GM12875 (cell line): Measurements from ENCODE around the gene RPS2.
"Not testable (repeated sequence)": the region's sequence is repeated elsewhere in the genome, so short reads cannot be mapped to it uniquely, and the experiment has no call there.

Experiments used
- H3K4me3 ChIP-seq: one replicate; pipeline ENCODE4 v1.5.1; 2011; ENCODE audit warnings: low read depth, low read length, control low read depth
- TF ChIP-seq, protein P1 (sequence below): IDR thresholded peaks from 2 replicates; pipeline ENCODE4 v1.5.1; 2011; ENCODE audit warnings: low read depth, mild to moderate bottlenecking, control low read depth, inconsistent platforms, low read length, moderate library complexity, borderline replicate concordance; ENCODE audit not compliant: insufficient read depth

The RPS2 gene

DNA sequence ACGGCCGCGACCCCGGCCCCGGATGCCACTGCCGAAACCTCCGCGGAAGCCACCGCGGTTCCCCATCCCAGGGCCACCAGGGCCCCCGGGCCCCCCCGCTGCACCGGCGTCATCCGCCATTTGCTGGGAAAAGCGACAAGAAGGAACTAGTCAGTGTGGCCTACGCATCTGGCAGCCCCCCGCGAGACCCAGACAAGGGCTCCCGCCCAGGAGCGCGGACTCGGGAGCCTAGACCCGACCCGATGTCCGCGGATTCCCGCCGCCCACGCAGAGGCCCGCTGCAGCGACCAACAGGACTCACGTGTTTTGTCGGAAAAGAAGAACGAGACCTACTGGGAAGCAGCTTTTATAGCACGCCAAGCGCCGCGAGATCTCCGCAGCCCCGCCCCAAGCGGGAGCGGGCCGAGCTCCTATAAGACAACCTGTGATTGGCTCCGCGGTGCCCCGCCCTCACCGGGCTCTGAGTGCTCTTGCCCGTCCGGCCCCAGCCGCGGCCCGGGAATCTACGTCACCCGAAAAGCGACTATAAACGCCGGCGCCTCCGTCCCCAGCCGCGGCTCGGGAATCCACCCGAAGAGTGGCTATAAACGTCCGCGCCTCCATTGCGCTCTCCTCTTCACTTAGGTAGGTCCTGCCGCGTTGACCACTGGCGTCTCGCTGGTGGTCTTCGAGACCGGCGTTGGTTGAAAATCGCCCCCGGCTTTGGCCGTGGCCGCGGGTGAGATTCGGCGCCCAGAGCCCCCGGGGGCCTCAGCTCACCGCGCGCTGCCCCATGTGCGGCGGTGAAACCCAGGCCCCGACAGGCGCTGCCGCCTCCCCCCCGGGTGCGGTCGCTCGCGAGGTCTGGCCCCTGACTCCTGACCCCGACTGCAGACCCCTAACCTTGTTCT lies at the start of gene RPS2:
Gene RPS2, minus strand, starts transcription at position 321 of the 890 bp plus-strand sequence. Its CDS starts 201 bp downstream, at position 120.
- TF ChIP-seq, protein P1, sequence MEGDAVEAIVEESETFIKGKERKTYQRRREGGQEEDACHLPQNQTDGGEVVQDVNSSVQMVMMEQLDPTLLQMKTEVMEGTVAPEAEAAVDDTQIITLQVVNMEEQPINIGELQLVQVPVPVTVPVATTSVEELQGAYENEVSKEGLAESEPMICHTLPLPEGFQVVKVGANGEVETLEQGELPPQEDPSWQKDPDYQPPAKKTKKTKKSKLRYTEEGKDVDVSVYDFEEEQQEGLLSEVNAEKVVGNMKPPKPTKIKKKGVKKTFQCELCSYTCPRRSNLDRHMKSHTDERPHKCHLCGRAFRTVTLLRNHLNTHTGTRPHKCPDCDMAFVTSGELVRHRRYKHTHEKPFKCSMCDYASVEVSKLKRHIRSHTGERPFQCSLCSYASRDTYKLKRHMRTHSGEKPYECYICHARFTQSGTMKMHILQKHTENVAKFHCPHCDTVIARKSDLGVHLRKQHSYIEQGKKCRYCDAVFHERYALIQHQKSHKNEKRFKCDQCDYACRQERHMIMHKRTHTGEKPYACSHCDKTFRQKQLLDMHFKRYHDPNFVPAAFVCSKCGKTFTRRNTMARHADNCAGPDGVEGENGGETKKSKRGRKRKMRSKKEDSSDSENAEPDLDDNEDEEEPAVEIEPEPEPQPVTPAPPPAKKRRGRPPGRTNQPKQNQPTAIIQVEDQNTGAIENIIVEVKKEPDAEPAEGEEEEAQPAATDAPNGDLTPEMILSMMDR = no peak
- H3K4me3 ChIP-seq = peak within 1 kb of the TSS; percentile 95

DNA sequence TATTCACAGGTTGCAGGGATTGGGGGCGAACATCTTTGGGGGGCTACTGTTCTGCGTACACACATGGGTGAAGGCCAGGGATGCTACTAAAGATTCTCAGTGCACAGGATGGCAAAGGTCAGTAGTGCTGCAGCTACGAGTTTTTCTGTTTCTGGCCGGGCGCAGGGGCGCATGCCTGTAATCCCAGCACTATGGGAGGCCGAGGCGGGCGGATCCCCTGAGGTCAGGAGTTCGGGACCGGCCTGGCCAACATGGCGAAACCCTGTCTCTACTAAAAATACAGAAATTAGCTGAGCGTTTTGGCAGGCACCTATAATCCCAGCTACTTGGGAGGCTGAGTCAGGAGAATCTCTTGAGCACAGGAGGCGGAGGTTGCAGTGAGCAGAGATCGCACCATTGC lies 48.9 kb upstream of the RPS2 start:
- TF ChIP-seq, protein P1 = no peak
- H3K4me3 ChIP-seq = no peak overlapping the region

DNA sequence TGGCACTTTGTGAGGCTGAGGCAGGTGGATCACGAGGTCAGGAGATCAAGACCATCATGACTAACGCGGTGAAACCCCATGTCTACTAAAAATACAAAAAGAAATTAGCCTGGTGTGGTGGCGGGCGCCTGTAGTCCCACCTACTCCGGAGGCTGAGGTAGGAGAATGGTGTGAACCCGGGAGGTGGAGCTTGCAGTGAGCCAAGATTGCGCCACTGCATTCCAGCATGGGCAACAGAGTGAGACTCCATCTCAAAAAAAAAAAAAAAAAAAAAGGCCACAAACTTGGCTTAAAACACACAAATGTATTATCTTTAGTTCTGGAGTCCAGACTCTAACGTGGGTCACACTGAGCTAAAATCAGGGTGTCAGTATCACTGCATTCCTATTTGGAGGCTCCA lies 47.1 kb upstream of the RPS2 start:
- H3K4me3 ChIP-seq = not testable (repeated sequence)

DNA sequence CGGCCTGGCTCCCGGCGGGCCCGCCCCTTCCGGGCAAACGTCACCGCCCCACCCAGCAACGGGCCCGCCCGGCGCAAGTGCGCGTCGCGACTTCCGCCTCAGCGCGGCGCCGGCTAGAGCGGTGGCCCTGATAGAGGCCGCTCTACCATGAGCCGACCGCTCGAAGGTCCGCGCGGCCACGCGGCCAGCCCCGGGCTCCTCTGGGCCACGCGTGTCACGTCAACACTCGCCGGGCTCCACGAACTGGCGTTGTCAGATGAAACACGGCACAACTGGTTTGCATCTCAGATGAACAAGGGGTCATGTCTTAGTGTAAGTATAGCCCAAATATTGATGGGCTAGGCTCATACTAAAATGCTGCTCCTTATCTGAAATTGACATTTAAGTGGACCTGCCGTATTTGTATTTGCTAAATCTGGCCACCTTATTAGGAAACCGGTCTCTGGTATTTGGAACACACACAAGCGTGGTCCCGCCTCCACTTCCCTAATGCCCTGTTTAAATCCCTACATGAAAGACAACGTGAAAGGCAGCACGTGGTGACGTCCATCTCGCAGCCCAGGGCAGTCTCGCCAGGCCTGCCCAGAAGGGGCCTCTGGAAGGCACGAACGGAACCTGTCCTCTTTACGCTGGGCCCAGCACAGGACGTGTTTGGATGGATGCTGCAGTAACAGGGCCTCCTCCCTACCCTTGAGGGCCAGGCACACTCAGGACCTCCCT lies 45.3 kb upstream of the RPS2 start, which contains the start of gene ZNF598:
Gene ZNF598, minus strand, starts transcription at position 31 of the 720 bp plus-strand sequence.
- TF ChIP-seq, protein P1 = no peak
- peak within 1 kb of the TSS; percentile 73 for H3K4me3 ChIP-seq

DNA sequence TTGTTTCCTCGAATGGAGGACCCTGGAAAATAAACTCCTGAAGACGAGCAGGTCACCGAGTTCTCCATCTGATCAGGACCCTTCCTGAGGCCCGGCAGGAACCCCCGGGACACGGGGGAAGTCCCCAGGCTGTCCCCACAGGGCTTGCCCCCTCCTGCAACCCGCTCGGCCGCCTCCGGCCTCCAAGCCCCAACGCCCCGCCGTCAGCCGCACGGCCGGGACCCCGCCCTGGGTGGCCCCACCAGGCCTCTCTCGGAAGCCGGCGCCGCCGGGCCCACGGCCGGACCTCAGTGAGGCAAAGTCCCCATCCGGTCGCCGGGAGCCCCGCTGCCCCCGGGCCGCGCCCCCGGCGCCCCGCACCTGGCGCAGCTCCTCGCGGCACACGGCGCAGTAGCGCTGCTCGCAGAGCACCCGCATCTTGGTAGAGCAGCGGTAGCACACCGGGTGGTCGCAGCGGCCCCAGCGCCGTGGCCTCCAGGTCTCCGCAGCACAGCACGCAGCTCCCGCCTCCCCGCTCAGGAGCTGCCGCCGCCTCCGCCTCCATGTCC lies 44.6 kb upstream of the RPS2 start:
- TF ChIP-seq, protein P1 = no peak
- peak overlapping the region; percentile 73 for H3K4me3 ChIP-seq

DNA sequence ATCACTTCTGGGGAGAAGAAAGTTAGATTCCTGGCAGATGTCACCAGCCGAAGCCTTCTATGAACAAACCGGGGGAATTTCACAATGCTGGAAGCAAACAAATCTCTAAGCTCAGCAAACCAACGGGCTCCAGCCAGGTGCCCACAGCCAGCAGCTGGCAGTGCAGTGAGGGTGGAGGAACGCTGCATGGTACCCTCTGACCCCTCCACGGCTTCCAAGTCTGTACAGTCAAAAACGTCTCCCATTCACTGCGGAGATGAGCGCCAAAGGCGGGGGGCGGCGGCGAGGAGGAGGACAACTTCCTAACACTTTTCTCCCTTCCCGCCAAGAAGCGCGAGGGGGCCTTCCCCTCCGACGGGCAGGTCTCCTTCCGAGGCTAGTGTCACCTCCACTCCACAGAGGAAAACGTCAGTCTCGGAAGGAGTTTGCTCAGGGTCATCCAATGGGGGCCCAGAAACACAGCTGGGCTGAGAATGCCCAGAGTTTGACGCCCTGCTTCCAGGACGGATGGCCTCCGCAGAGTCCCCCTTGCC lies 44.1 kb upstream of the RPS2 start:
- TF ChIP-seq, protein P1 = no peak
- peak overlapping the region; percentile 73 for H3K4me3 ChIP-seq

DNA sequence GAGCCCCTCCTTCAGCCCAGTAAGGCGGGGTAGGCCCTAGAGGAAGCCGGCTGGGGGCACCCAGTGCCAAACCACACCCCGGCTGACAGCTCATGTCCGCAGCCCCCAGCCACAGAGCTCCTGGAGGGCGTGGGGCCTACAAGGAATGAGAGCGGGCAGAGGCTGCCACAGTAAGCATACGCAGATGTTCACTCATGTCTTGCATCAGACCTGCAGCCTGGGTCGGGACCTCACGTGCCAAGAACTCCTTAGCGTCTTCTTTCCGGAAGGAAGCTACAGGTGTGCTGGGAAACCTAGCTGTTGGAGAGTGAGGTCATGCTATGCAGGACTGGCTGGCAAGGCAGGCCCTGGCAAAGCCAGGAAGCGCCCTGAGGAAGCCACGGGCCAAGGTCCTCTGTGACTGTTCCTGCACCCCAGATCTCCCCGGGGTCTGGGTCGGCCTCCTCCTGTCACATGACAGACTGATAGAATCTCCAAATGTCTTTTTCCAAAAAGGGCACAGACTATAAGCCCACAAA lies 43.4 kb upstream of the RPS2 start:
- TF ChIP-seq, protein P1 = no peak
- peak overlapping the region; percentile 73 for H3K4me3 ChIP-seq
